H9 (cell line): Measurements from ENCODE around the gene BAAT. TPM values are rescaled to one million over a fixed set of nuclear protein-coding genes. Genes with fewer than 3 reads are reported as not detected.

ENCODE experiments used
- DNase-seq: peaks from one replicate; pipeline ENCODE4 v3.0.0-alpha.2; 2017
- H2AFZ ChIP-seq: one replicate; pipeline ENCODE4 v1.6.1; 2013; ENCODE audit warnings: mild to moderate bottlenecking, low read length, control low read depth, moderate library complexity
- H2AK5ac ChIP-seq: 2 replicates; pipeline ENCODE4 v1.6.1; 2013; ENCODE audit warnings: low read length, control low read depth, mixed read lengths; ENCODE audit not compliant: insufficient read length
- H2BK120ac ChIP-seq: one replicate; pipeline ENCODE4 v1.6.1; 2013; ENCODE audit warnings: low read depth, mild to moderate bottlenecking, low read length, control low read depth, inconsistent platforms; ENCODE audit not compliant: poor library complexity, severe bottlenecking
- H2BK12ac ChIP-seq: 2 replicates; pipeline ENCODE4 v1.6.1; 2013; ENCODE audit warnings: low read length, control low read depth, mixed read lengths, low read depth; ENCODE audit not compliant: insufficient read length
- H2BK15ac ChIP-seq: 2 replicates; pipeline ENCODE4 v1.6.1; 2013; ENCODE audit warnings: low read depth, low read length, control low read depth
- H2BK20ac ChIP-seq: one replicate; pipeline ENCODE4 v1.6.1; 2013; ENCODE audit warnings: low read depth, mild to moderate bottlenecking, low read length, control low read depth, inconsistent platforms; ENCODE audit not compliant: poor library complexity, severe bottlenecking
- H2BK5ac ChIP-seq: 2 replicates; pipeline ENCODE4 v1.6.1; 2013; ENCODE audit warnings: low read length, control low read depth, mixed read lengths; ENCODE audit not compliant: insufficient read length
- H3K14ac ChIP-seq: 2 replicates; pipeline ENCODE4 v1.6.1; 2013; ENCODE audit warnings: low read length, control low read depth; ENCODE audit not compliant: insufficient read depth
- H3K18ac ChIP-seq: 2 replicates; pipeline ENCODE4 v1.6.1; 2013; ENCODE audit warnings: low read depth, mild to moderate bottlenecking, mixed read lengths, low read length, control low read depth; ENCODE audit not compliant: insufficient read length
- H3K23ac ChIP-seq: 2 replicates; pipeline ENCODE4 v1.6.1; 2013; ENCODE audit warnings: low read length, control low read depth, mixed read lengths, low read depth; ENCODE audit not compliant: insufficient read length
- H3K23me2 ChIP-seq: 2 replicates; pipeline ENCODE4 v1.6.1; 2013; ENCODE audit warnings: low read depth, mild to moderate bottlenecking, mixed read lengths, low read length, control low read depth; ENCODE audit not compliant: insufficient read length, poor library complexity, severe bottlenecking
- H3K27ac ChIP-seq: 2 replicates; pipeline ENCODE4 v1.5.1; 2013; ENCODE audit warnings: low read length, control low read depth, mixed read lengths, low read depth; ENCODE audit not compliant: insufficient read length
- H3K27me3 ChIP-seq: 2 replicates; pipeline ENCODE4 v1.6.1; 2013; ENCODE audit warnings: low read length, control low read depth, inconsistent platforms; ENCODE audit not compliant: insufficient read depth
- H3K4ac ChIP-seq: 2 replicates; pipeline ENCODE4 v1.6.1; 2013; ENCODE audit warnings: low read depth, mild to moderate bottlenecking, control low read depth, inconsistent platforms, low read length, moderate library complexity
- H3K4me1 ChIP-seq: 2 replicates; pipeline ENCODE4 v1.6.1; 2013; ENCODE audit warnings: low read length, control low read depth, inconsistent platforms; ENCODE audit not compliant: insufficient read depth
- H3K4me2 ChIP-seq: 2 replicates; pipeline ENCODE4 v1.6.1; 2013; ENCODE audit warnings: low read length, control low read depth, mixed read lengths; ENCODE audit not compliant: insufficient read length, insufficient read depth
- H3K56ac ChIP-seq: 2 replicates; pipeline ENCODE4 v1.6.1; 2013; ENCODE audit warnings: low read depth, mild to moderate bottlenecking, mixed read lengths, low read length, control low read depth; ENCODE audit not compliant: insufficient read length
- H3K79me1 ChIP-seq: 2 replicates; pipeline ENCODE4 v1.6.1; 2013; ENCODE audit warnings: low read depth, mild to moderate bottlenecking, moderate library complexity, low read length, control low read depth, inconsistent platforms; ENCODE audit not compliant: insufficient read depth, poor library complexity, severe bottlenecking
- H3K79me2 ChIP-seq: 2 replicates; pipeline ENCODE4 v1.6.1; 2013; ENCODE audit warnings: low read length, control low read depth, inconsistent platforms; ENCODE audit not compliant: insufficient read depth
- H3K9ac ChIP-seq: 2 replicates; pipeline ENCODE4 v1.6.1; 2013; ENCODE audit warnings: low read length, control low read depth, mixed read lengths; ENCODE audit not compliant: insufficient read length; ENCODE audit errors: extremely low read depth
- H3K9me3 ChIP-seq: one replicate; pipeline ENCODE4 v1.6.1; 2013; ENCODE audit warnings: low read depth, low read length, inconsistent platforms; ENCODE audit not compliant: control insufficient read depth
- H3T11ph ChIP-seq: one replicate; pipeline ENCODE4 v1.6.1; 2013; ENCODE audit warnings: mild to moderate bottlenecking, low read length, control low read depth, inconsistent platforms
- H4K20me1 ChIP-seq: one replicate; pipeline ENCODE4 v1.6.1; 2013; ENCODE audit not compliant: control insufficient read depth, insufficient read length, insufficient read depth
- H4K5ac ChIP-seq: 2 replicates; pipeline ENCODE4 v1.6.1; 2013; ENCODE audit warnings: low read depth, mild to moderate bottlenecking, mixed read lengths, low read length, control low read depth; ENCODE audit not compliant: insufficient read length
- H4K8ac ChIP-seq: replicated peaks from 2 replicates; pipeline ENCODE4 v1.6.1; 2013; ENCODE audit warnings: low read length, control low read depth, mixed read lengths, low read depth; ENCODE audit not compliant: insufficient read length
- H4K91ac ChIP-seq: 2 replicates; pipeline ENCODE4 v1.6.1; 2013; ENCODE audit warnings: low read depth, mild to moderate bottlenecking, moderate library complexity, mixed read lengths, low read length, control low read depth; ENCODE audit not compliant: insufficient read length
- H3K27ac Mint-ChIP-seq, 3 experiments: 2 replicates in 2 of 3; 3 replicates in 1 of 3; pipeline ENCODE4 v1.8.0; 2020 to 2021; ENCODE audit warnings: mixed read lengths in 3 of 3, mild to moderate bottlenecking in 1 of 3, moderate library complexity in 1 of 3
- H3K27me3 Mint-ChIP-seq: 2 replicates; pipeline ENCODE4 v1.8.0; 2021; ENCODE audit warnings: low read depth, mild to moderate bottlenecking, moderate library complexity, mixed read lengths
- H3K36me3 Mint-ChIP-seq, 3 experiments: 2 replicates in 2 of 3; 3 replicates in 1 of 3; pipeline ENCODE4 v1.8.0; 2020 to 2021; ENCODE audit warnings: low read depth in 3 of 3, mixed read lengths in 3 of 3; ENCODE audit not compliant: insufficient read depth in 1 of 3
- H3K4me1 Mint-ChIP-seq, 2 experiments: 2 replicates each; pipeline ENCODE4 v1.8.0; 2020; ENCODE audit warnings: mixed read lengths in 2 of 2
- H3K4me3 Mint-ChIP-seq, 2 experiments: 2 replicates in 1 of 2; 3 replicates in 1 of 2; pipeline ENCODE4 v1.8.0; 2020 to 2021; ENCODE audit warnings: mild to moderate bottlenecking in 2 of 2, mixed read lengths in 2 of 2, moderate library complexity in 1 of 2
- H3K9me3 Mint-ChIP-seq, 2 experiments: 2 replicates in 1 of 2; 3 replicates in 1 of 2; pipeline ENCODE4 v1.8.0; 2020; ENCODE audit warnings: mild to moderate bottlenecking in 2 of 2, mixed read lengths in 2 of 2, moderate library complexity in 1 of 2
- WGBS: extraction: QIAGEN DNeasy Blood & Tissue Kit; methylation state at CpG from one replicate; pipeline ENCODE4 v1.1.7; 2013; ENCODE audit warnings: missing lambda C conversion rate, low lambda C conversion rate, mixed read lengths; ENCODE audit not compliant: insufficient read length; ENCODE audit errors: extremely low coverage; 5-methylcytosine and 5-hydroxymethylcytosine counted together
- total RNA-seq: library from RNA; stranded (reverse); gene quantifications from 2 replicates; pipeline ENCODE4 v1.2.1, GENCODE V29; 2021
- TF ChIP-seq, protein P1 (sequence below): fragments of 200-600 bp; sonication (generic); conservative IDR thresholded peaks from 3 replicates; pipeline ENCODE4 v1.8.0; 2021; ENCODE audit warnings: antibody characterized with exemption, mild to moderate bottlenecking

The BAAT gene
- total RNA-seq, 1 experiment from 2014 or later, result 0.09 TPM

DNA sequence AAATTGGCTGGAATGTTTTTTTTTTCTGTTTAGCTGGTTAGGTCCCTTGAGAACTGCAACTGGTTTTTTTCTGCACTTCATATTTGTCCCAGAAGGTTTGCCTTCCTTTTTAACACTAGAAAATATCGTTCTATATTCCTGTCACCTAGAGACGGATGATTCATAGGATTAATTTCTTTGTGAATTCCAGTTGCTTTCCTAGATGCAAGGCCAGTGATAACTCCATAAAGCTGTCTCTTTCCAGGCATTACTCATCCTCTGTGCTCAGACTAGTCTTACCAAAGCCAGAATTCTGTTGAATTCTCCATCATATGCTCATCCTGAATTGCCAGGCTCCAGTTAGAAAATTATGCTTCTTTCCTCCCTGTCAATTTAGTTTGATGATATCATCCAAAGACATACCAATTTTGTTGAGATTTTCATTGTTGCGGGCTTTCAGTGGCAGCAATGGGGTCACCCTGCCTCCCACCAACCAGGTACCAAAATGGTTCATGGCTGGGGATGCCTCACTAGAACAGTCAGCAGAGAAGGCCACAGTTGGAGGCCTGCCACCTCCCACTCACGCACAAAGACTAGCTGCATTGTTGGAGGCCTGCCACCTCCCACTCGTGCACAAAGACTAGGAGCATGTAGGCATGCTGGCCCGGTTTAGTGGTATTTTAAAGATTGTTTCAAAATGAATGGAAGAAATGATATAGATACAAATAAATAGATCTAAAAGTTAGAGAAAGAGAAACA lies 8.5 kb downstream of the BAAT start:
- Histone ChIP-seq H3K9ac (no peak overlapping the region), H2BK15ac (no peak overlapping the region), H2AK5ac (no peak overlapping the region), H3K23ac (no peak overlapping the region), H4K91ac (no peak overlapping the region), H3K27me3 (no peaks in the 10 kb centered on the region), H4K5ac (no peak overlapping the region), H4K20me1 (no peaks in the 10 kb centered on the region), H2BK20ac (no peak overlapping the region), H3K27ac (no peak overlapping the region), H3K79me2 (no peaks in the 10 kb centered on the region), H2BK5ac (no peak overlapping the region), H4K8ac (no peak overlapping the region), H2AFZ (no peak overlapping the region), H3K56ac (no peak overlapping the region), H3T11ph (no peak overlapping the region), H3K4me2 (no peak overlapping the region), H3K14ac (no peak overlapping the region), H3K79me1 (no peaks in the 10 kb centered on the region), H3K18ac (no peak overlapping the region), H2BK12ac (no peak overlapping the region), H3K9me3 (no peaks in the 10 kb centered on the region), H3K23me2 (no peaks in the 10 kb centered on the region), H2BK120ac (no peak overlapping the region), H3K4me1 (peaks cover 3% of the 10 kb centered on the region; the same call in 1 of the 2 replicates), H3K4ac (no peak overlapping the region)
- Mint-ChIP-seq H3K27ac (peak overlapping the region in 2 of 3 experiments; percentile 21 to 45; a peak in 2 of 7 replicates), H3K27me3 (no peaks in the 10 kb centered on the region), H3K4me3 (no peak overlapping the region), H3K36me3 (peaks cover 0 to 22% (median 2%) of the 10 kb centered on the region in 3 experiments; a peak in 3 of 7 replicates), H3K4me1 (peaks cover 13 to 16% of the 10 kb centered on the region in 2 experiments), H3K9me3 (peaks cover 11 to 14% of the 10 kb centered on the region in 2 experiments)
- TF ChIP-seq, protein P1, sequence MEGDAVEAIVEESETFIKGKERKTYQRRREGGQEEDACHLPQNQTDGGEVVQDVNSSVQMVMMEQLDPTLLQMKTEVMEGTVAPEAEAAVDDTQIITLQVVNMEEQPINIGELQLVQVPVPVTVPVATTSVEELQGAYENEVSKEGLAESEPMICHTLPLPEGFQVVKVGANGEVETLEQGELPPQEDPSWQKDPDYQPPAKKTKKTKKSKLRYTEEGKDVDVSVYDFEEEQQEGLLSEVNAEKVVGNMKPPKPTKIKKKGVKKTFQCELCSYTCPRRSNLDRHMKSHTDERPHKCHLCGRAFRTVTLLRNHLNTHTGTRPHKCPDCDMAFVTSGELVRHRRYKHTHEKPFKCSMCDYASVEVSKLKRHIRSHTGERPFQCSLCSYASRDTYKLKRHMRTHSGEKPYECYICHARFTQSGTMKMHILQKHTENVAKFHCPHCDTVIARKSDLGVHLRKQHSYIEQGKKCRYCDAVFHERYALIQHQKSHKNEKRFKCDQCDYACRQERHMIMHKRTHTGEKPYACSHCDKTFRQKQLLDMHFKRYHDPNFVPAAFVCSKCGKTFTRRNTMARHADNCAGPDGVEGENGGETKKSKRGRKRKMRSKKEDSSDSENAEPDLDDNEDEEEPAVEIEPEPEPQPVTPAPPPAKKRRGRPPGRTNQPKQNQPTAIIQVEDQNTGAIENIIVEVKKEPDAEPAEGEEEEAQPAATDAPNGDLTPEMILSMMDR, result no peak
- WGBS, result no CpG with 5 or more reads among the region's 6 CpGs
- DNase-seq, result no peak
